K562 (cell line): ENCODE results near the gene TECPR1. TPM values are rescaled to one million over a fixed set of nuclear protein-coding genes. Genes with fewer than 3 reads are reported as not detected.

Experiments used
- ATAC-seq: fragments of 200-7000 bp; cut with Tn5 transposase; 3 replicates; pipeline ENCODE4 v1.9.1; 2020; ENCODE audit warnings: moderate library complexity
- BruUV-seq: library from RNA; stranded (reverse); fragments of 400-500 nt; replicated peaks from 2 replicates; lab custom pipeline; 2021; lab: Mats Ljungman, UMichigan
- CTCF ChIA-PET: fragments of 300-600 bp; formaldehyde crosslinking; extraction: SDS; loops from one replicate; lab custom pipeline; 2021; ENCODE audit warnings: low intra/inter-chr PET ratio; lab: Yijun Ruan, JAX
- POLR2A ChIA-PET: fragments of 300-600, 350-650 bp; sonication (Branson Sonifier 250); formaldehyde crosslinking; extraction: SDS; loops from one replicate; lab custom pipeline; 2021; ENCODE audit warnings: antibody characterized with exemption, inconsistent platforms; lab: Yijun Ruan, JAX
- DNase-seq, 4 experiments: peaks; one replicate each; pipeline versions ENCODE4 v3.0.0 to v3.0.0-alpha.2; 2011 to 2018; ENCODE audit warnings: low spot score in 3 of 4, mixed read lengths in 3 of 4; ENCODE audit errors: extremely low read depth in 1 of 4
- FAIRE-seq: peaks from 2 replicates; lab custom pipeline; 2011; peaks lifted over from hg19 to GRCh38; lab: Jason Lieb, UNC
- H2AFZ ChIP-seq: 2 replicates; pipeline ENCODE4 v1.6.0; 2011; ENCODE audit warnings: low read depth, low read length, control low read depth, inconsistent platforms
- H3K27ac ChIP-seq: fragments of 200-600 bp; 3 replicates; pipeline ENCODE4 v1.8.0; 2011; ENCODE audit warnings: low read depth, mild to moderate bottlenecking, control low read depth, inconsistent platforms, low read length, moderate library complexity, mixed read lengths; ENCODE audit errors: extremely low read depth
- H3K27me3 ChIP-seq, 2 experiments: fragments of 300-600 bp in 1 of 2; 2 replicates in 1 of 2; 3 replicates in 1 of 2; pipeline versions ENCODE4 v1.6.0 to v1.8.0; 2011; ENCODE audit warnings: inconsistent platforms in 2 of 2, low read length in 2 of 2, mild to moderate bottlenecking in 1 of 2, mixed read lengths in 1 of 2, moderate library complexity in 1 of 2; ENCODE audit not compliant: control insufficient read depth in 2 of 2, insufficient read depth in 2 of 2
- H3K36me3 ChIP-seq: fragments of 300-600 bp; 3 replicates; pipeline ENCODE4 v1.8.0; 2011; ENCODE audit warnings: mild to moderate bottlenecking, low read length, inconsistent platforms; ENCODE audit not compliant: control insufficient read depth, insufficient read depth
- H3K4me1 ChIP-seq, 2 experiments: fragments of 200-600 bp in 1 of 2; replicated peaks in 1 of 2; 2 replicates in 1 of 2; 3 replicates in 1 of 2; pipeline versions ENCODE4 v1.5.1 to v1.8.0; 2011; ENCODE audit warnings: inconsistent platforms in 2 of 2, low read length in 2 of 2, mild to moderate bottlenecking in 1 of 2, mixed read lengths in 1 of 2, moderate library complexity in 1 of 2; ENCODE audit not compliant: control insufficient read depth in 2 of 2, insufficient read depth in 2 of 2
- H3K4me2 ChIP-seq: 2 replicates; pipeline ENCODE4 v1.6.1; 2011; ENCODE audit warnings: low read length, control low read depth, inconsistent platforms, mixed read lengths; ENCODE audit not compliant: insufficient read depth
- H3K4me3 ChIP-seq: fragments of 200-600 bp; sonication (generic), shearing (Covaris generic); 2 replicates; pipeline ENCODE4 v1.5.1; 2016; ENCODE audit warnings: control low read depth, inconsistent platforms
- H3K79me2 ChIP-seq: fragments of 200-600 bp; 3 replicates; pipeline ENCODE4 v1.8.0; 2011; ENCODE audit warnings: low read length, inconsistent platforms; ENCODE audit not compliant: control insufficient read depth, insufficient read depth
- H3K9ac ChIP-seq, 2 experiments: 2 replicates each; pipeline versions ENCODE4 v1.6.0 to v1.6.1; 2011; ENCODE audit warnings: low read depth in 2 of 2, low read length in 2 of 2, control low read depth in 1 of 2, inconsistent platforms in 1 of 2, mild to moderate bottlenecking in 1 of 2, mixed read lengths in 1 of 2; ENCODE audit not compliant: insufficient read depth in 1 of 2
- H3K9me1 ChIP-seq: one replicate; pipeline ENCODE4 v1.6.0; 2011; ENCODE audit warnings: inconsistent platforms, mild to moderate bottlenecking, low read length, moderate library complexity; ENCODE audit not compliant: control insufficient read depth, insufficient read depth
- H3K9me3 ChIP-seq: replicated peaks from 2 replicates; pipeline ENCODE4 v1.5.1; 2011; ENCODE audit warnings: low read depth, low read length, inconsistent platforms; ENCODE audit not compliant: control insufficient read depth, insufficient read depth
- H4K20me1 ChIP-seq: replicated peaks from 2 replicates; pipeline ENCODE4 v1.6.1; 2011; ENCODE audit warnings: low read length, inconsistent platforms, mixed read lengths; ENCODE audit not compliant: control insufficient read depth, insufficient read depth
- POLR2G ChIP-seq: fragments of 200-400 bp; formaldehyde crosslinking; IDR thresholded peaks from 2 replicates; pipeline ENCODE4 v1.6.1; 2017; ENCODE audit warnings: low read depth, mild to moderate bottlenecking, antibody characterized with exemption, low read length, moderate library complexity
- TFE3 ChIP-seq: fragments of 450-650 bp; formaldehyde crosslinking; IDR thresholded peaks from 2 replicates; pipeline ENCODE4 v1.4.0; 2020; ENCODE audit warnings: mild to moderate bottlenecking, mixed read lengths
- WGBS: fragments of 100-300 bp; shearing (Covaris generic); methylation state at CpG from one replicate; pipeline ENCODE4 v1.1.6; 2016; ENCODE audit warnings: low coverage, mixed read lengths; ENCODE audit not compliant: insufficient coverage; ENCODE audit errors: missing lambda C conversion rate; 5-methylcytosine and 5-hydroxymethylcytosine counted together
- in situ Hi-C: fragments of 300-500 bp; cut with MboI; formaldehyde crosslinking; loops from 4 replicates; pipeline ENCODE4 v1.15.0; 2018; ENCODE audit warnings: inconsistent platforms, mixed read lengths
- intact Hi-C: fragments of 100-400 bp; cut with micrococcal nuclease; formaldehyde crosslinking; loops from 2 replicates; pipeline ENCODE4 v1.14.2; 2022
- polyA plus RNA-seq, 8 experiments: library from polyadenylated mRNA; depleted of rRNA in 4 of 8; stranded (reverse) in 5 of 8; unstranded in 3 of 8; fragments of >200 nt; fragmentation: Nextera tagmentation in 2 of 8; fragmentation: Illumina TruSeq in 1 of 8; extraction: Ambion mirVana in 2 of 8; extraction: Trizol in 1 of 8; gene quantifications; 2 replicates each; pipeline versions ENCODE4 v1.2.1 to v1.2.3, GENCODE V29; 2011 to 2014; ENCODE audit warnings: inconsistent platforms in 1 of 8, missing spikeins in 1 of 8
- total RNA-seq, 7 experiments: library from RNA; depleted of rRNA in 6 of 7; stranded (reverse); fragments of >200 nt in 6 of 7; fragmentation: Illumina TruSeq in 2 of 7; extraction: Trizol in 2 of 7; gene quantifications; 2 replicates each; pipeline versions ENCODE4 v1.2.1 to v1.2.3, GENCODE V29; 2011 to 2021; ENCODE audit warnings: low replicate concordance in 1 of 7

The TECPR1 gene
- total and polyA plus RNA-seq, 9 of the 15 experiments (the other 6 are each of a cell fraction or from before 2014, with no cell fraction given): 0.17 to 15.0 (median 2.2) TPM

- H4K20me1 ChIP-seq: peaks cover 21% of the 10 kb centered on the region
- H3K27ac ChIP-seq: no peak overlapping the region
- H3K27me3 ChIP-seq: peaks cover 0 to 57% of the 10 kb centered on the region in 2 experiments; a peak in 2 of 5 replicates
- peaks cover 0 to 16% of the 10 kb centered on the region in 2 experiments; a peak in 2 of 5 replicates for H3K4me1 ChIP-seq
- in situ Hi-C loops: loop anchor here (10.0 kb wide), 1 partner anchor 451 kb away; no protein-coding TSS in a partner anchor
- no peak overlapping the region for H3K9ac ChIP-seq
- no peak overlapping the region for H3K4me3 ChIP-seq
- no peaks in the 10 kb centered on the region for H3K79me2 ChIP-seq
- H2AFZ ChIP-seq: no peak overlapping the region
- DNase-seq: no peak
- no TSS peak for BruUV-seq
- H3K9me1 ChIP-seq: no peaks in the 10 kb centered on the region
- POLR2A ChIA-PET: interaction anchor here (1.4 kb wide), 1 partner anchor 107 kb away, joined by 3 read pairs; the partner anchor contains the start of gene BAIAP2L1
- FAIRE-seq: no peak
- CTCF ChIA-PET: interaction anchor here (0.7 to 2.3 kb wide), 3 partner anchors 107 to 452 kb away, joined by 3 to 23 read pairs (median 3); partner anchors contain the start of gene BAIAP2L1
- peaks cover 34% of the 10 kb centered on the region; the same call in 2 of the 3 replicates for H3K36me3 ChIP-seq
- TF ChIP-seq TFE3: no peak
- TF ChIP-seq POLR2G: 0 out of 2 replicates have a peak, but pooled peaks have one; percentile 25
- 53% methylated on average over 13 of the region's 13 CpGs for WGBS
- ATAC-seq: no peak
- H3K4me2 ChIP-seq: no peak overlapping the region
- H3K9me3 ChIP-seq: no peaks in the 10 kb centered on the region
- intact Hi-C loops: loop anchor here (2.0 to 5.0 kb wide), 3 partner anchors 129 to 451 kb away; no protein-coding TSS in a partner anchor
Measured at GRCh38 chr7:98293746-98294145, 41.7 kb upstream of the TECPR1 start.
